Transverse colon (tissue), 4 donors: ENCODE measurements around the gene ROCK1. TPM values are rescaled to one million over a fixed set of nuclear protein-coding genes. Genes with fewer than 3 reads are reported as not detected.

Source experiments
- DNase-seq: peaks from one replicate; pipeline ENCODE4 v3.0.0-alpha.2; 2019
- H3K27ac ChIP-seq, 4 donors: fragments of 200-600 bp; sonication (generic); 2 replicates each; pipeline ENCODE4 v1.5.1; 2016 to 2018; ENCODE audit warnings: inconsistent platforms in 4 of 4
- H3K27me3 ChIP-seq: fragments of 200-600 bp; sonication (generic); 2 replicates; pipeline ENCODE4 v1.5.1; 2017; ENCODE audit warnings: inconsistent platforms
- H3K36me3 ChIP-seq, 4 donors: fragments of 200-600 bp; sonication (generic); 2 replicates each; pipeline ENCODE4 v1.5.1; 2017 to 2019; ENCODE audit warnings: inconsistent platforms in 4 of 4
- H3K4me1 ChIP-seq, 4 donors: fragments of 200-600 bp; sonication (generic); 2 replicates each; pipeline ENCODE4 v1.5.1; 2017 to 2020; ENCODE audit warnings: inconsistent platforms in 4 of 4
- H3K4me3 ChIP-seq, 4 donors: fragments of 200-600 bp; sonication (generic); 1 replicate in 1 of 4; 2 replicates in 3 of 4; pipeline versions ENCODE4 v1.5.1 to v1.6.1; 2017 to 2019; ENCODE audit warnings: inconsistent platforms in 4 of 4
- H3K9me3 ChIP-seq, 2 donors: fragments of 200-600 bp; sonication (generic); 2 replicates each; pipeline ENCODE4 v1.5.1; 2017 to 2019; ENCODE audit warnings: inconsistent platforms in 2 of 2
- EP300 ChIP-seq: sonication (generic); formaldehyde crosslinking; IDR thresholded peaks from one replicate; pipeline ENCODE4 v1.6.1; 2017; ENCODE audit warnings: antibody characterized with exemption, low read depth
- POLR2A ChIP-seq: fragments of 450-650 bp; IDR thresholded peaks from one replicate; pipeline ENCODE4 v1.6.1; 2016; ENCODE audit warnings: antibody characterized with exemption, mild to moderate bottlenecking, moderate library complexity
- POLR2AphosphoS5 ChIP-seq, 3 donors: sonication (generic); formaldehyde crosslinking; IDR thresholded peaks; one replicate each; pipeline ENCODE4 v1.6.1; 2016; ENCODE audit warnings: antibody characterized with exemption in 3 of 3
- WGBS, 2 donors: methylation state at CpG; one replicate each; pipeline ENCODE4 v1.1.5; 2018; ENCODE audit warnings: low coverage in 1 of 2; 5-methylcytosine and 5-hydroxymethylcytosine counted together
- in situ Hi-C, 4 donors: fragments of 200-750 bp; cut with MboI; loops; one replicate each; pipeline versions ENCODE4 v1.15.0 to v1.15.1; 2017; ENCODE audit warnings: low sequenced_read_pairs in 3 of 4, low pct_ligation_motif_present in 1 of 4, low pct_unique_long_range_greater_than_20kb in 1 of 4
- intact Hi-C: fragments of 100-400 bp; cut with DNase I; formaldehyde crosslinking; loops from one replicate; pipeline ENCODE4 v1.15.1; 2023; ENCODE audit warnings: low total_unique reads
- total RNA-seq, 4 donors: library from RNA; depleted of rRNA; stranded (reverse); fragments of >200 nt; gene quantifications; one replicate each; pipeline ENCODE4 v1.1.0, GENCODE V29; 2016
- TF ChIP-seq, protein P1 (sequence below), 5 experiments: fragments of 200-600 bp in 3 of 5; fragments of 450-650 bp in 2 of 5; sonication (generic) in 3 of 5; IDR thresholded peaks; 1 replicate in 2 of 5; 2 replicates in 3 of 5; pipeline ENCODE4 v1.5.1; 2016 to 2017; ENCODE audit warnings: antibody characterized with exemption in 5 of 5, inconsistent platforms in 3 of 5, mild to moderate bottlenecking in 2 of 5, moderate library complexity in 1 of 5

Gene ROCK1
- total RNA-seq, 4 donors from 2014 or later = 23.9 to 59.5 (median 39.6) TPM

DNA sequence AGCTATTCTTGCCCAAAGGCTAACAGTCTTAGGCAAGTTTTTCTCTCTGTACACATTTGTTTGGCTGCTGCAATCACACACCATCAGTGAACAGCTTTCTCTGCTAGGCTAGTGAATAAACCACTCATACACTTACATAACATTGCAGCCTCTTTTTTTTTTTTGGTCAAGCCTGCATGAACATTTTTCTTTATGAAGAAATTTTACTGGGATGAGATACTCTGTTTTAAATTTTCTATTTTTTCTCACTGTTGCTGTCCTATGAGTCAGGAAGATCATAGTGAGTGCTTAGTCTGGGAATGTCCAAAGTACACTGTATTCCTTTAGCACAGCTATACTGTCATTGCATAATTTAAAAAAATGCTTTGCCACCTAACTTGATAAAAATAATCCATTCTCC is 58.5 kb downstream of the ROCK1 start:
- Histone ChIP-seq H3K36me3 (no peaks in the 10 kb centered on the region), H3K27me3 (no peaks in the 10 kb centered on the region), H3K4me1 (peaks cover 0 to 36% (median 6%) of the 10 kb centered on the region in 4 donors), H3K9me3 (no peaks in the 10 kb centered on the region), H3K27ac (peak overlapping the region in 3 of 4 donors; percentile 21 to 51 (median 39)), H3K4me3 (no peak overlapping the region)
- in situ Hi-C loops (loop anchor here in 1 of 4 donors (25.0 kb wide), 1 partner anchor 109 kb away; no protein-coding TSS in a partner anchor), intact Hi-C loops (no loop called here)
- DNase-seq = no peak
- TF ChIP-seq EP300 (no peak), POLR2A (no peak), POLR2AphosphoS5 (IDR thresholded peaks at IDR 0.05) (peak in 1 of 3 donors; percentile 25)

DNA sequence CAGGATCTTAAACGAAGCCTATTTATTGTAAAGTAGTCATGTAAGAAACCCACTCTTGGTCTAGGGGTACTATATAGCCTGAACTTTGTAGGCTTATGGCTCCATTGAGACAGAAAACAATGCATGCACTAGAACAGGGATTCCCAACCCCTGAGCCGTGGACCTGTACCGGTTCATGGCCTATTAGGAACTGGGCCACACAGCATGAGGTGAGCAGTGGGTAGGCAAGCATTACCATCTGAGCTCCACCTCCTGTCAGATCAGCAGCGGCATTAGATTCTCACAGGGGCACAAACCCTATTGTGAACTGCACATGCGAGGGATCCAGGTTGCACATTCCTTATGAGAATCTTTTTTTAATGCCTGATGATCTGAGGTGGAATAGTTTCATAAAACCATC is 59.2 kb downstream of the ROCK1 start:
- TF ChIP-seq POLR2AphosphoS5 (IDR thresholded peaks at IDR 0.05) = no peak
- TF ChIP-seq EP300 = no peak
- TF ChIP-seq POLR2A = no peak
- in situ Hi-C loops = loop anchor here in 1 of 4 donors (25.0 kb wide), 1 partner anchor 110 kb away; no protein-coding TSS in a partner anchor
- 90 to 99% methylated on average over 2 to 5 of the region's 5 CpGs for WGBS, 2 donors

DNA sequence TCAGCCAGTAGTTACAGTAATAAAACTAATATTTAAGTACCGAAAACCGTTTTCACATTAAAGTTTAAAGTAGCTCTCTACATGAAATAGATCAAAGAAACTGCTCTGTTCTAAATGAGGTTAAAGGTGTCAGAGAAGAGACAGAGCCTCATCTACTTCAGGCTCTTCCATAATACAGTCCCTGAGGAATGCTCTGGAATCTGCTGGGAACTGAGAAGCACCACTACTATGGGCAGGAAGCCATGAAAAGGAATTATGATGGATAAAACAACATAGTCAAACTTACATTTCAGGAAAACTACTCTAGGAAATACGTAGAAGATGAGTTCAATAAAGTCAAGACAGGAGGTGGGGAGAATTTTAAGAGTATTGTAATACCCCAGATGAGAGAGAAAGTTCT is 60.0 kb downstream of the ROCK1 start:
- no peak for TF ChIP-seq EP300
- TF ChIP-seq, protein P1, sequence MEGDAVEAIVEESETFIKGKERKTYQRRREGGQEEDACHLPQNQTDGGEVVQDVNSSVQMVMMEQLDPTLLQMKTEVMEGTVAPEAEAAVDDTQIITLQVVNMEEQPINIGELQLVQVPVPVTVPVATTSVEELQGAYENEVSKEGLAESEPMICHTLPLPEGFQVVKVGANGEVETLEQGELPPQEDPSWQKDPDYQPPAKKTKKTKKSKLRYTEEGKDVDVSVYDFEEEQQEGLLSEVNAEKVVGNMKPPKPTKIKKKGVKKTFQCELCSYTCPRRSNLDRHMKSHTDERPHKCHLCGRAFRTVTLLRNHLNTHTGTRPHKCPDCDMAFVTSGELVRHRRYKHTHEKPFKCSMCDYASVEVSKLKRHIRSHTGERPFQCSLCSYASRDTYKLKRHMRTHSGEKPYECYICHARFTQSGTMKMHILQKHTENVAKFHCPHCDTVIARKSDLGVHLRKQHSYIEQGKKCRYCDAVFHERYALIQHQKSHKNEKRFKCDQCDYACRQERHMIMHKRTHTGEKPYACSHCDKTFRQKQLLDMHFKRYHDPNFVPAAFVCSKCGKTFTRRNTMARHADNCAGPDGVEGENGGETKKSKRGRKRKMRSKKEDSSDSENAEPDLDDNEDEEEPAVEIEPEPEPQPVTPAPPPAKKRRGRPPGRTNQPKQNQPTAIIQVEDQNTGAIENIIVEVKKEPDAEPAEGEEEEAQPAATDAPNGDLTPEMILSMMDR (IDR thresholded peaks at IDR 0.05) = no peak
- TF ChIP-seq POLR2A = no peak
- TF ChIP-seq POLR2AphosphoS5 (IDR thresholded peaks at IDR 0.05) = no peak

More for the DNA sequence above, 59.2 kb downstream of the ROCK1 start:
- H3K36me3 ChIP-seq = no peaks in the 10 kb centered on the region
- no peak overlapping the region for H3K4me3 ChIP-seq
- peaks cover 0 to 34% (median 6%) of the 10 kb centered on the region in 4 donors for H3K4me1 ChIP-seq
- no peak for DNase-seq
- H3K27ac ChIP-seq = peak overlapping the region in 2 of 4 donors; percentile 0 to 14
- intact Hi-C loops = no loop called here
- H3K27me3 ChIP-seq = no peaks in the 10 kb centered on the region
- no peaks in the 10 kb centered on the region for H3K9me3 ChIP-seq

DNA sequence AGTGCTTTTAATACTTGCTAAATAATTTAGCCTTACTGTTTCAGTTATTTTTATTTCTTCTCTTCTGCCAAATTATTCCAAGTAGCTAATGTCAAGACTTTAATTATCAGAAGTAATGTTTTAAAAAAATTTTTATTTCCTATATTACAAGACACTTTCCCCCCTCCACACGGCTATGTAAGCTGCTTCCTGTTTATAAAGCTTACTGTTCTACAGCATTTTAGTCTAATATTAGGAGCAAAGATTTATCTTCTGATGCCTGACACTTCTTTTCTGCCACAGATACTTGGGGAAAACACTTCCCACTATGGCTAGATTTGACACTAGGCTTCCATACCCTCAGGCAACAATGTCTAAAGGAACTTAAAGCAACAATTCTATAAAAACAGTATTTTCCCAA is 62.3 kb downstream of the ROCK1 start:
- 33 to 60% methylated on average over 1 of the region's 1 CpG for WGBS, 2 donors
- intact Hi-C loops = no loop called here
- in situ Hi-C loops = loop anchor here in 2 of 4 donors (10.0 to 25.0 kb wide), 2 partner anchors 65 to 88 kb away; no protein-coding TSS in a partner anchor
- peaks cover 0 to 6% (median 0%) of the 10 kb centered on the region in 4 donors for H3K36me3 ChIP-seq
- peaks cover 0 to 32% (median 6%) of the 10 kb centered on the region in 4 donors for H3K4me1 ChIP-seq
- no peaks in the 10 kb centered on the region for H3K27me3 ChIP-seq
- no peak for TF ChIP-seq EP300
- no peak overlapping the region for H3K4me3 ChIP-seq
- no peak overlapping the region for H3K27ac ChIP-seq
- no peak for DNase-seq
- H3K9me3 ChIP-seq = no peaks in the 10 kb centered on the region

More for the DNA sequence above, 60.0 kb downstream of the ROCK1 start:
- DNase-seq = no peak
- Histone ChIP-seq H3K27ac (no peak overlapping the region), H3K9me3 (no peaks in the 10 kb centered on the region), H3K27me3 (no peaks in the 10 kb centered on the region), H3K4me3 (no peak overlapping the region), H3K36me3 (no peaks in the 10 kb centered on the region), H3K4me1 (peaks cover 0 to 32% (median 6%) of the 10 kb centered on the region in 4 donors)
- intact Hi-C loops (no loop called here), in situ Hi-C loops (loop anchor here in 1 of 4 donors (25.0 kb wide), 1 partner anchor 111 kb away; no protein-coding TSS in a partner anchor)
- 81 to 88% methylated on average over 3 of the region's 3 CpGs for WGBS, 2 donors

DNA sequence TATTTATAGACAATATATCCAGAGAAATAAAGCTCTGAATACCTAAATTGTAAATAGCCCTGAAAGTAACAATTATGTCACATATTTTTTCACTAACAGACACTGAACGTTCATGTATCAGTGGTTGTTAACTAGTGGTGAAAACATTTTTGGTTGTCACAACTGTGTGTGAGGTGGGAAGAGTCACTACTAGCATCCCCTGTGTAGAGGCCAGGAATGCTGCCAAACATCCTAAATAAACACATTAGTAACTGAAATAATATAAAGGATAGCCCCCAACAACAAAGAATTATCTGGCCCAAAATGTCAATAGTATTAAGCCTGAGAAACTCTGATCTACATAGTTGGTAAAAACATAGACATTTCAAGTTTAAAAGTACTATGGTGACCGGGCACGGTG is 64.5 kb downstream of the ROCK1 start:
- H3K4me3 ChIP-seq = no peak overlapping the region
- DNase-seq = no peak
- no peaks in the 10 kb centered on the region for H3K9me3 ChIP-seq
- no peak overlapping the region for H3K27ac ChIP-seq
- 83 to 91% methylated on average over 3 of the region's 3 CpGs for WGBS, 2 donors
- intact Hi-C loops (no loop called here), in situ Hi-C loops (loop anchor here in 2 of 4 donors (10.0 to 25.0 kb wide), 2 partner anchors 62 to 90 kb away; no protein-coding TSS in a partner anchor)
- H3K27me3 ChIP-seq = no peaks in the 10 kb centered on the region
- peaks cover 0 to 11% (median 2%) of the 10 kb centered on the region in 4 donors for H3K36me3 ChIP-seq
- TF ChIP-seq POLR2AphosphoS5 (IDR thresholded peaks at IDR 0.05) = no peak
- no peak for TF ChIP-seq EP300
- peaks cover 0 to 14% (median 4%) of the 10 kb centered on the region in 4 donors for H3K4me1 ChIP-seq

DNA sequence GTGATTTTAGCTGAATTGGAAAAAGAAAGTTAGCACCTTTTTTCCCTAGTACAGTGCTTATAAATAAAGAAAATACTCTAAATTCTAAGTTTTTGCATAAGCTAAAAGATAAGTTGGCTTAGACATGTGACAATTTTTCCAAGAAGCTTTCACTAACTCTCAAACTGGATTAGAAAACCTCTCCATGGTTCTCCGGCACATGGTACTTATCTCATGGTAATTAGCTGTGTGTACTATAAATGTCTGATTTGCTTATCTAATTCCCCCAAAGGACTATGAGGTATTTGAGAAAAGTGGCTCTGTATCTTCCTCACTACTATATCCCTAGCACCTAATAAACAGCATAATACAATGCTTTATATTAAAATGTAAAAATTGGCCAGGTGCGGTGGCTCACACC is 71.1 kb downstream of the ROCK1 start:
- intact Hi-C loops (no loop called here), in situ Hi-C loops (loop anchor here in 2 of 4 donors (10.0 to 25.0 kb wide), 2 partner anchors 56 to 97 kb away; no protein-coding TSS in a partner anchor)
- TF ChIP-seq POLR2AphosphoS5 (IDR thresholded peaks at IDR 0.05) = no peak
- no peak for TF ChIP-seq POLR2A
- no peak for TF ChIP-seq EP300
- TF ChIP-seq, protein P1 (IDR thresholded peaks at IDR 0.05) = no peak
- 92 to 96% methylated on average over 2 of the region's 2 CpGs for WGBS, 2 donors
- no peak for DNase-seq
- peaks cover 0 to 44% (median 7%) of the 10 kb centered on the region in 4 donors for H3K36me3 ChIP-seq
- H3K27ac ChIP-seq = no peak overlapping the region
- H3K27me3 ChIP-seq = no peaks in the 10 kb centered on the region
- no peaks in the 10 kb centered on the region for H3K9me3 ChIP-seq
- H3K4me3 ChIP-seq = no peak overlapping the region
- H3K4me1 ChIP-seq = no peaks in the 10 kb centered on the region
